GM19455 (cell line): ENCODE data around the gene DNAJC6.
A peak's percentile ranks its signal among the peaks of the same experiment; 100 is the strongest.
"Not testable (repeated sequence)": the region's sequence is repeated elsewhere in the genome, so short reads cannot be mapped to it uniquely, and the experiment has no call there.

Experiments
- ATAC-seq: cut with Tn5 transposase; IDR thresholded peaks from one replicate; pipeline ENCODE4 v1.9.1; 2021; ENCODE audit not compliant: unreplicated experiment

The DNAJC6 gene

GRCh38 chr1:65355031-65355712 is 45.8 kb downstream of the DNAJC6 start:
- ATAC-seq, result no peak

GRCh38 chr1:65357291-65357960 is 48.1 kb downstream of the DNAJC6 start:
- no peak for ATAC-seq

- no peak for ATAC-seq
These were observed 50.5 kb downstream of the DNAJC6 start for GRCh38 chr1:65359888-65360287.

GRCh38 chr1:65360648-65361047 is 51.3 kb downstream of the DNAJC6 start:
- no peak for ATAC-seq

- ATAC-seq, result no peak
These were observed 53.2 kb downstream of the DNAJC6 start for GRCh38 chr1:65362545-65362944.

- no peak for ATAC-seq
These were observed 54.1 kb downstream of the DNAJC6 start for GRCh38 chr1:65363484-65363883.

- ATAC-seq, result no peak
These were observed 59.1 kb downstream of the DNAJC6 start for GRCh38 chr1:65368403-65368802.

GRCh38 chr1:65371544-65371943 is 62.2 kb downstream of the DNAJC6 start:
- ATAC-seq, result no peak

- no peak for ATAC-seq
These were observed 63.2 kb downstream of the DNAJC6 start for GRCh38 chr1:65372557-65372956.

- no peak for ATAC-seq
These were observed 68.3 kb downstream of the DNAJC6 start for GRCh38 chr1:65377496-65378246.

GRCh38 chr1:65378247-65378946 is 69.1 kb downstream of the DNAJC6 start:
- ATAC-seq, result no peak

- not testable (repeated sequence) for ATAC-seq
These were observed 75.1 kb downstream of the DNAJC6 start for GRCh38 chr1:65384426-65384825.

GRCh38 chr1:65386439-65386838 is 77.1 kb downstream of the DNAJC6 start:
- ATAC-seq, result no peak

GRCh38 chr1:65387821-65388220 is 78.5 kb downstream of the DNAJC6 start:
- no peak for ATAC-seq

- ATAC-seq, result no peak
These were observed 79.8 kb downstream of the DNAJC6 start for GRCh38 chr1:65388908-65389695.

- ATAC-seq, result no peak
These were observed 83.2 kb downstream of the DNAJC6 start for GRCh38 chr1:65392497-65392896.

GRCh38 chr1:65393347-65393746 is 84.0 kb downstream of the DNAJC6 start:
- ATAC-seq, result peak; percentile 94

- peak; percentile 9 for ATAC-seq
These were observed 84.6 kb downstream of the DNAJC6 start for GRCh38 chr1:65393928-65394327.

GRCh38 chr1:65395887-65396612 is 86.7 kb downstream of the DNAJC6 start:
- ATAC-seq, result no peak

GRCh38 chr1:65398083-65398482 is 88.7 kb downstream of the DNAJC6 start:
- ATAC-seq, result no peak
